Activated CD4-positive, alpha-beta T cell treated with anti-CD3 and anti-CD28 coated beads, Interleukin-2, amount 10 ng/mL, durations not matched to agents 7 days and 5 days (primary cell): ENCODE measurements around the gene CMTM8. TPM values are rescaled to one million over a fixed set of nuclear protein-coding genes. Genes with fewer than 3 reads are reported as not detected.
"Not testable (repeated sequence)": the region's sequence is repeated elsewhere in the genome, so short reads cannot be mapped to it uniquely, and the experiment has no call there.

Source experiments
- CTCF ChIA-PET: fragments of 350-600 bp; sonication (Branson Sonifier 250); formaldehyde crosslinking; loops from one replicate; lab custom pipeline; 2021; ENCODE audit warnings: antibody characterized with exemption; lab: Charles Lee
- POLR2A ChIA-PET: fragments of 350-600 bp; sonication (Branson Sonifier 250); formaldehyde crosslinking; loops from one replicate; lab custom pipeline; 2021; ENCODE audit warnings: antibody characterized with exemption; lab: Charles Lee
- DNase-seq: peaks from one replicate; pipeline ENCODE4 v3.0.0-alpha.2; 2020
- H3K27ac Mint-ChIP-seq: one replicate; pipeline ENCODE4 v1.8.0; 2021; ENCODE audit warnings: mild to moderate bottlenecking, moderate library complexity, mixed read lengths
- H3K27me3 Mint-ChIP-seq: one replicate; pipeline ENCODE4 v1.8.0; 2021; ENCODE audit warnings: mixed read lengths
- H3K36me3 Mint-ChIP-seq: one replicate; pipeline ENCODE4 v1.8.0; 2021; ENCODE audit warnings: low read depth, mixed read lengths
- H3K4me1 Mint-ChIP-seq: one replicate; pipeline ENCODE4 v1.8.0; 2021; ENCODE audit warnings: mixed read lengths
- H3K4me3 Mint-ChIP-seq: one replicate; pipeline ENCODE4 v1.8.0; 2021; ENCODE audit warnings: mild to moderate bottlenecking, moderate library complexity, mixed read lengths
- H3K9me3 Mint-ChIP-seq: one replicate; pipeline ENCODE4 v1.8.0; 2021; ENCODE audit warnings: mixed read lengths
- total RNA-seq, 2 experiments: library from RNA; stranded (reverse); gene quantifications; one replicate each; pipeline ENCODE4 v1.2.3, GENCODE V29; 2021

The CMTM8 gene
- total RNA-seq, 2 experiments from 2014 or later, result 5.9 to 6.5 TPM

DNA sequence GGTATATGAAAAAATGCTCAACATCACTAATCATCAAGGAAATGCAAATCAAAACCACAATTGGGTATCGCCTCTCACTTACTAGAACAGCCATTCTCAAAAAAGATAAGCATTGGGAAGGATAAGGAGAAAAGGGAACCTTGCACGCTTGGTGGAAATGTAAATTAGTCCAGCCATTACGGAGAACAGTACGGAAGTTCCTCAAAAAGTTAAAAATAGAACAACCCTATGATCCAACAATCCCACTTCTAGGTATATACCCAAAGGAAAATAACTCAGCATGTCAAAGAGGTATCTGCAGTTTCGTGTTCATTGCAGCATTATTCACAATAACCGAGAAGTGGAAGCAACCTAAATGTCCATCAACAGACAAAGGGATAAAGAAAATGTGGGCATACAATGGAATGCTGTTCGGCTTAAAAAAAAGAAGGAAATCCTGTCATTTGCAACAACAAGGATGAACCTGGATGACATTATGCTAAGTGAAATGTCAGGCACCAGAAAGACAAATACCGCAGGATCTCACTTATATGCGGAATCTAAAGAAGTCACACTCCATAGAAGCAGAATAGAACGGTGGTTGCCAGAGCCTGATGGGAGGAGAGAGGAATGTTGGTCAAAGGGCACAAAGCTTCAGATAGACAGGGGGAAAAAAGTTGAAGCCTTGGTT is 141.5 kb downstream of the CMTM8 start:
- ChIA-PET POLR2A (no interaction called here), CTCF (no interaction called here)
- H3K36me3 Mint-ChIP-seq, result no peaks in the 10 kb centered on the region
- no peaks in the 10 kb centered on the region for H3K9me3 Mint-ChIP-seq
- DNase-seq, result no peak
- no peak overlapping the region for H3K27ac Mint-ChIP-seq
- no peak overlapping the region for H3K4me3 Mint-ChIP-seq
- no peaks in the 10 kb centered on the region for H3K27me3 Mint-ChIP-seq
- peaks cover 7% of the 10 kb centered on the region for H3K4me1 Mint-ChIP-seq

DNA sequence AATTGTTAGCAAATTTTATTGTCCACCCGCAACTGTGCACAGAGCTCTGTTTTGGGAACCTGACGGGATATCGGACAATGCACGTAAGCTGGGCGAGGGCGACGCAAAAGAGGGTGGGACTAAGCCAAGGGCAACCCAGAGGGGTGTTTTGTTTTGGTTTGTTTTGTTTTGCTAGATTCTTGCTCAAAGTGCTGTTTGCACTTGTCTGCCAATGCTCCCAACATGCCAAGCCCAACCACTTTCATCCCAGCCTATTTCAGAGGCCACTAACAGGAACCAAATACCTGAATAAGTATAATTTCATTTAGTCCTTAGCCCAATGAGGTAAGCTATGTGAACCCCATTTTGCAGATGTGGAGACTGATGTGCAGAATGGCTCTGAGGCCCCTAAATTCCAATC is 143.4 kb downstream of the CMTM8 start:
- no peak overlapping the region for H3K27ac Mint-ChIP-seq
- no peaks in the 10 kb centered on the region for H3K36me3 Mint-ChIP-seq
- H3K27me3 Mint-ChIP-seq, result no peaks in the 10 kb centered on the region
- DNase-seq, result no peak
- no peaks in the 10 kb centered on the region for H3K9me3 Mint-ChIP-seq
- no peak overlapping the region for H3K4me3 Mint-ChIP-seq
- peaks cover 2% of the 10 kb centered on the region for H3K4me1 Mint-ChIP-seq
- ChIA-PET POLR2A (no interaction called here), CTCF (interaction anchor here (0.6 to 1.7 kb wide), 3 partner anchors 10 to 149 kb away, joined by 3 to 6 read pairs (median 4); no protein-coding TSS in a partner anchor)

DNA sequence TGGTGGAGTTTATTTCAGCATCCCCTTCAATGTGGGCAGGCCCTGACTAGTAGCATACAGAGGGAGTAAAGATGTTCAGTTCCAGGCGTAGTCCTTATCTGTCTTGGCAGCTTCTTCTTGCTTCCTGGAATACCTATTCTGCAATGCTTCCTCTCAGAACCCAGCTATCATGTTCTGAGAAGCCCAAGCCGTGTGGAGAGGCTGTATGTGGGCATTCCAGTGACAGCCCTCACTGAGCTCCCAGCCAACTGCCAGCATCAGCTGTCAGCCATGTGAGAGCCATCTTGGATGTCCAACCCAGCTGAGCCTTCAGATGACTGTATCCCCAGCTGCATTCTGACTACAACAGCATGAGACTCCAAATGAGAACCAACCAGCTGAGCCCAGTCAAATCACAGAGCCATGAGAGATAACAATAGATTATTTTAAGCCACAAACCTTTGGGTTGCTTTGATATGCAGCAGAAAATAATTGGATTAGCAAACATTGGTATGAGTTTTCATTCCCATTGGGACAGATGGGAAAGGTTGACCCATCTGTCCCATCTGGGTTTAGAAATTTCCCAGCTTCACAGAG is 144.7 kb downstream of the CMTM8 start:
- Mint-ChIP-seq H3K27me3 (no peaks in the 10 kb centered on the region), H3K36me3 (no peaks in the 10 kb centered on the region), H3K27ac (no peak overlapping the region), H3K4me1 (peaks cover 2% of the 10 kb centered on the region), H3K4me3 (no peak overlapping the region), H3K9me3 (no peaks in the 10 kb centered on the region)
- ChIA-PET POLR2A (interaction anchor here (0.6 kb wide), 1 partner anchor 32 kb away, joined by 4 read pairs; no protein-coding TSS in a partner anchor), CTCF (interaction anchor here (1.1 to 1.7 kb wide), 4 partner anchors 11 to 87 kb away, joined by 3 to 6 read pairs (median 4); no protein-coding TSS in a partner anchor)
- no peak for DNase-seq

DNA sequence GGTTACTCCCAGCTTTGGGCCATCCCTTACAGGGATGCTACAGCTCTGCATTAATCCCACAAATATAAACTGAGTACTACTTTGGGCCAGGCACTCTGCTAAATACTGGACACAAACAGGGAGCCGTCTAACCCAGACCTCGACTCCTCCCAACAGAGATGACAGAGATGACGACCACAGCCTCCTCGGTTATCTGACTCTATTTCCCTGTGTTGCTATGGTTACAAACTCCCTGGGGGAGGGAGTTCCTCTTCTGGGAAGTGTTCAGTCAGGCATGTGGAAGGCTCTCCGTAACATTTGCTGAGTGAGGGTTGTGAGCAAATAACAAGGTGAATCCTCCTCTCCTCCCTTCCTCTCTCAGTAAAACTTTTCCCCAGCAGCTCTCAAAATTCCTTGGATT is 146.5 kb downstream of the CMTM8 start:
- H3K4me1 Mint-ChIP-seq, result peaks cover 10% of the 10 kb centered on the region
- H3K9me3 Mint-ChIP-seq, result no peaks in the 10 kb centered on the region
- H3K27me3 Mint-ChIP-seq, result no peaks in the 10 kb centered on the region
- no peak for DNase-seq
- CTCF ChIA-PET, result interaction anchor here (0.6 to 2.2 kb wide), 2 partner anchors 9 to 10 kb away, joined by 4 to 10 read pairs; no protein-coding TSS in a partner anchor
- H3K4me3 Mint-ChIP-seq, result no peak overlapping the region
- no peak overlapping the region for H3K27ac Mint-ChIP-seq
- no peaks in the 10 kb centered on the region for H3K36me3 Mint-ChIP-seq
- POLR2A ChIA-PET, result no interaction called here

DNA sequence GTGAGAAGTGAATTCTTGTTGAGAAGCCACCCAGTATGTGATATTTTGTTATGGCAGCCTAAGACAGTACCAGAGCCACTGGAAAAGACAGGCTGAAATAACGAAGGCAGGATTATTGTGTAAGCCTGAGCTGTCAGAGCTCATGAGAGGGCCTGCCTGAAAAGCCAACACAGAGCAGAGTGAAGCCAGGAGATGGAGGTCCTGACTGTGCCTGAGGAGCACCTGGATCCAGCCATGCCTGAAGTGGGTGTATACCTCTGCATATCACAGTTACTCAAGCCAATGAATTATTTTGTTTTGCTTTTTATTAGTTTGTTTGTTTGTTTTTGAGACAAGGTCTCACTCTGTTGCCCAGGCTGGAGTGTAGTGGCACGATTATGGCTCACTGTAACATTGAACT is 149.0 kb downstream of the CMTM8 start:
- ChIA-PET POLR2A (no interaction called here), CTCF (interaction anchor here (0.6 to 2.0 kb wide), 3 partner anchors 11 to 83 kb away, joined by 3 to 7 read pairs (median 3); no protein-coding TSS in a partner anchor)
- Mint-ChIP-seq H3K9me3 (no peaks in the 10 kb centered on the region), H3K27me3 (no peaks in the 10 kb centered on the region), H3K27ac (no peak overlapping the region), H3K4me1 (peaks cover 20% of the 10 kb centered on the region), H3K4me3 (no peak overlapping the region), H3K36me3 (peaks cover 2% of the 10 kb centered on the region)
- no peak for DNase-seq

DNA sequence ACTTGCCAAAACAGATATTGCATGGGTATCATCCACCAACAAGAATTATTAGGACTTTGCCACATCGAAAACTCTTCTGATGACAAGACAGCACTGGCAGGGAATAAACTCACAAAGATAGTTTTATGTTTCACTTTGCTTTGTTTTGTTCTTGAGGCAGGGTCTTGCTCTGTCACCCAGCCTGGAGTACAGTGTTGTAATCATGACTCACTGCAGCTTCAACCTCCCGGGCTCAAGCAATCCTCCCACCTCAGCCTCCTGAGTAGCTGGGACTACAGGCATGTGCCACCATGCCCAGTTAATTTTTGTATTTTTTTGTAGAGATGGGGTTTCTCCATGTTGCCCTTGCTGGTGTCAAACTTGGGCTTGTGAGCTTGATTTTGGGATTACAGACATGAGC is 151.1 kb downstream of the CMTM8 start:
- H3K27me3 Mint-ChIP-seq, POLR2A ChIA-PET, DNase-seq, H3K9me3 Mint-ChIP-seq: not testable (repeated sequence)
- Mint-ChIP-seq H3K4me1 (peaks cover 38% of the 10 kb centered on the region), H3K27ac (peak overlapping the region; percentile 13), H3K36me3 (peaks cover 20% of the 10 kb centered on the region), H3K4me3 (peak overlapping the region; percentile 23)
- CTCF ChIA-PET, result interaction anchor here (0.6 to 3.1 kb wide), 5 partner anchors 13 to 149 kb away, joined by 3 to 11 read pairs (median 3); no protein-coding TSS in a partner anchor

DNA sequence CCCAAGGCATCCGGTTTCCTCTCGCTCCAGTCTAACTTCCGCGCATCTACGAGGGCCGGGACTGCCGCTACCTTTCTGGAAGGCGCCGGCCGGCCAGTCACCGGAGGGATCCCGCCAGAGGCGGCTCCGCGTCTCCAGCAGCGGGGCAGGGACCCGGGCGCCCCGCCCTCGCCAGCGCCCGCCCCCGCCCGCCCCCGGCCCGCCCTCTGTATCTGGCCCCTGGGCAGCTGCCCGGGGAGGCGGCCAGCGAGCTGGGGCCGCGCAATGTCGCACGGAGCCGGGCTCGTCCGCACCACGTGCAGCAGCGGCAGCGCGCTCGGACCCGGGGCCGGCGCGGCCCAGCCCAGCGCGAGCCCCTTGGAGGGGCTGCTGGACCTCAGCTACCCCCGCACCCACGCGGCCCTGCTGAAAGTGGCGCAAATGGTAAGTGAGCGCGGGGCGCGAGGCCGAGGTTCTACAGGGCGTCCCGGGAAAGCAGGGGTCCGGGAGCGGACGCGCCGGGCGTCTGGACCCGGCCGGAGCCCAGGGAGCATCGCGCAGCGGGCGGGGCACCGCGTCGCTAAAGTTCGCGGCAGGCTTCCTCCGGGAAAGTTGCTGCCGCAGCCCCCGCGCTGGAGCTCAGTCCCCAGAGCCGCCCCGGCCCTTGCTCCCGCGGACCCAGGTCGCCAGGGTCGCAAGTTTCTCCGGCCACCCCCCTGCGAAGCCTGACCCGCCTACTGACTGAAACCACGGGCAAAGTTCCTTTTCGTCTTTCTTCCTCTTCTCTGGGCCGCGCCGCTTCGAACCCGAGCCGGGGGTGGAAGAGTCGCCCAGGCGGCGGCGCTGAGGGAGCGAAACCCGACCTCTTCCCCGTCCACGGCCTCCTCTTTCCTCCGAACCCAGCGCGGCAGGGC is 153.4 kb downstream of the CMTM8 start, which contains the start of gene CMTM7:
TSS of gene CMTM7 (plus strand) at position 211 of the 893 bp plus-strand sequence. CDS start at position 265, 54 bp downstream.
- H3K27me3 Mint-ChIP-seq, result no peaks in the 10 kb centered on the region
- ChIA-PET CTCF (interaction anchor here (0.9 to 3.1 kb wide), 3 partner anchors 16 to 77 kb away, joined by 3 to 11 read pairs (median 5); no protein-coding TSS in a partner anchor), POLR2A (no interaction called here)
- peak; percentile 75 for DNase-seq
- peak within 1 kb of the TSS; percentile 94 for H3K4me3 Mint-ChIP-seq
- H3K9me3 Mint-ChIP-seq, result no peaks in the 10 kb centered on the region
- peak within 1 kb of the TSS; percentile 95 for H3K27ac Mint-ChIP-seq
- peaks cover 30% of the 10 kb centered on the region for H3K36me3 Mint-ChIP-seq
- peaks cover 61% of the 10 kb centered on the region for H3K4me1 Mint-ChIP-seq

DNA sequence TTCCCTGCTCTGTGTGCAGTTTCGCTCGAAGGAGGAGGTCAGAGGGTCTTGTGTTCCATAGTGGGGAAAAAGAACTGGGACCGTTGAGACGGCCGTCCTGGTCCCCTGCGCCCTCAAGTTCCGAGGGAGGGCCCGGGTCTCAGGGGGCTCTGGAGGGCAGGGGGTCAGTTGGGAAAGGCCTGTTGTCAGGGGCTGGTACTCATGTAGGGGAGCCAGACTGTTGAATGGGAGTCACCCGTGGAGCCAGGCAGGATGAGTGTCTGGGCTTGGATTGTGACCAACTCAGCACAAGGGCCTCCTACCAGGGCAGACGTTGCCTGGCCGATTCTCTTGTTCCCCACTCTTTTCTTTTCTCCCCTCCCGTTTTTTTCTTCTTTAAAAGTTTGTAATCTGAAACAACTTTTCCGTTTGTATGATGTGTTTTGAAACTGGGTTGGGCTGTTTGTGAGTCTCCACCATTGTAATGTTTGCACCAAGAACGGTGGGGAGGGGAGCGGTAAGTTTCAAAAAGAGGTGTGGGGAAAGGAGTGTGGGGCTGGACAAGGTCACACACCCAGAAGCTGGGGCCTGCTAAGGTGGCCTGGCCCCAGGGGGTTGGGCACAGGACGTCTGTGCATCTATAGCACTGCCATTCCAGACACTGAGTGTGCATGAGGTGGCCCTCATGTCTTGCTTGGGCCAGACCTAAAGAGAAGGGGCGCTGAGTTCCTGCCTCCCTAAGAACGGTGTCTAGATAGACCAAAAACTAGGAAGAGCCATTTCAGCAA is 154.2 kb downstream of the CMTM8 start:
- Mint-ChIP-seq H3K36me3 (peaks cover 30% of the 10 kb centered on the region), H3K27me3 (no peaks in the 10 kb centered on the region), H3K4me1 (peaks cover 64% of the 10 kb centered on the region), H3K4me3 (peak overlapping the region; percentile 94), H3K27ac (peak overlapping the region; percentile 95), H3K9me3 (no peaks in the 10 kb centered on the region)
- peak; percentile 16 for DNase-seq
- POLR2A ChIA-PET, result no interaction called here
- CTCF ChIA-PET, result no interaction called here

DNA sequence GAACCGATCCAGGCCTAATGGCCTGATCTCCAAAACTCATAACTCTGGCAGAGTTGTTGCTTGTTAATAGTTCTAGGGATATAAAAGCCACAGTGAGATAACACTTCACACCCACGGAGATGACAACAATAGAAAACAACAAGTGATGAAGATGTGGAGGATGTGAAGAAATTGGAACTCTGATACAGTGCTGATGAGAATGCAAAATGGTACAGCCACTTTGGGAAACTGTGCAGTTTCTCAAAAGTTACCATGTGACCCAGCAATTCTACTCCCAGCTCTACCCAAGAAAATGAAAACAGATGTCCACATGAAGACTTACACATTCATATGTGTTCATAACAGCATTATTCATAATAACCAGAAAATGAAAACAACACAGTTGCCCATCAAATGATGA is 157.0 kb downstream of the CMTM8 start:
- Mint-ChIP-seq H3K36me3 (peaks cover 30% of the 10 kb centered on the region), H3K4me3 (no peak overlapping the region), H3K27me3 (no peaks in the 10 kb centered on the region), H3K9me3 (no peaks in the 10 kb centered on the region), H3K27ac (peak overlapping the region; percentile 61), H3K4me1 (peaks cover 73% of the 10 kb centered on the region)
- no peak for DNase-seq
- POLR2A ChIA-PET, result no interaction called here
- CTCF ChIA-PET, result interaction anchor here (0.6 to 2.2 kb wide), 7 partner anchors 20 to 345 kb away, joined by 3 to 10 read pairs (median 4); no protein-coding TSS in a partner anchor

DNA sequence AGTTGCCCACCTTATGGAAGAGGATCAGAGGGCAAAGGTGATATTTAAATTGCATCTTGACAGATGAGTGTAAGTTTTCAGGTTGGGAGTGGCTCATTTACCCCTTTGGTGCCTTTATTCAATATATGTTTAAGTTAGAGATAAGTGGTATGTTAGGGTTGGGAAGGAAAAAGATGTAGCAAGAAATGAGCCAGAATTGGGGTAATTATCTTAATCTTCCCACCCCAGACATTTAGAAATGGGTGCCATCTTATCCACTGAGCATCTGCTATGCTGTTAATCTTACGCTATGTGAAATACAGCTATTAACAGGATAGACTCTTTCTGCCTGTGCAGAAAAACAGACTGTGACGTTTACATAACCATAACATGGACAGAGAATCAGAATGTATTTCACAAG is 159.5 kb downstream of the CMTM8 start:
- POLR2A ChIA-PET, result no interaction called here
- H3K4me1 Mint-ChIP-seq, result peaks cover 79% of the 10 kb centered on the region

DNA sequence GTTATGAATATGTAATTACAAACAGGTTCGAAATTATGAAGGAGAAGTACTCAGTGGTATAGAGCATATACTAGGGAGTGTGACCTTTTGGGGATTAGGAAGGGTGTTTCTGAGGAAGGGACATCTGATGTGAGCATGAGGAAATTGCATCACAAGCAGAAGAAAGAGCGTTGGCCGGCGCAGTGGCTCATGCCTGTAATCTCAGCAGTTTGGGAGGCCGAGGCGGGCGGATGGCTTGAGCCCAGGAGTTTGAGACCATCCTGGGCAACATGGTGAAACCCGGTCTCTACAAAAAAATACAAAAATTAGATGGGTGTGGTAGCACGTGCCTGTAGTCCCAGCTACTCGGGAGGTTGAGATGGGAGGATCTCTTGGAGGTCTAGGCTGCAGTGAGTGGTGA is 160.1 kb downstream of the CMTM8 start:
- POLR2A ChIA-PET, result no interaction called here
- DNase-seq, result no peak
- peaks cover 79% of the 10 kb centered on the region for H3K4me1 Mint-ChIP-seq
- H3K27ac Mint-ChIP-seq, result peak overlapping the region; percentile 80
- peaks cover 29% of the 10 kb centered on the region for H3K36me3 Mint-ChIP-seq
- H3K27me3 Mint-ChIP-seq, result no peaks in the 10 kb centered on the region
- H3K9me3 Mint-ChIP-seq, result no peaks in the 10 kb centered on the region
- H3K4me3 Mint-ChIP-seq, result no peak overlapping the region
- CTCF ChIA-PET, result interaction anchor here (0.6 to 1.5 kb wide), 3 partner anchors 30 to 110 kb away, joined by 3 to 7 read pairs (median 3); no protein-coding TSS in a partner anchor

More for the DNA sequence above, 159.5 kb downstream of the CMTM8 start:
- Mint-ChIP-seq H3K27me3 (no peaks in the 10 kb centered on the region), H3K36me3 (peaks cover 33% of the 10 kb centered on the region), H3K4me3 (no peak overlapping the region), H3K27ac (peak overlapping the region; percentile 80), H3K9me3 (no peaks in the 10 kb centered on the region)
- CTCF ChIA-PET, result interaction anchor here (0.6 to 1.5 kb wide), 3 partner anchors 31 to 109 kb away, joined by 3 to 7 read pairs (median 3); no protein-coding TSS in a partner anchor
- DNase-seq, result no peak
